Osteoblast (primary cell): Measurements from ENCODE around the gene ALS2. TPM values are rescaled to one million over a fixed set of nuclear protein-coding genes. Genes with fewer than 3 reads are reported as not detected.

Source experiments
- DNase-seq: peaks from one replicate; pipeline ENCODE4 v3.0.0; 2011; ENCODE audit warnings: low spot score, mixed read lengths; ENCODE audit not compliant: insufficient read length; ENCODE audit errors: missing footprints
- H2AFZ ChIP-seq: 2 replicates; pipeline ENCODE4 v1.6.0; 2011; ENCODE audit warnings: mild to moderate bottlenecking, low read length
- H3K27ac ChIP-seq: 2 replicates; pipeline ENCODE4 v1.5.1; 2011; ENCODE audit warnings: mild to moderate bottlenecking, low read depth, low read length, moderate library complexity
- H3K27me3 ChIP-seq: 2 replicates; pipeline ENCODE4 v1.6.0; 2012; ENCODE audit warnings: mild to moderate bottlenecking, control low read depth, inconsistent platforms, low read length, moderate library complexity; ENCODE audit not compliant: insufficient read depth
- H3K36me3 ChIP-seq: 2 replicates; pipeline ENCODE4 v1.5.1; 2011; ENCODE audit warnings: mild to moderate bottlenecking, low read length, control low read depth, moderate library complexity; ENCODE audit not compliant: insufficient read depth
- H3K4me1 ChIP-seq: 2 replicates; pipeline ENCODE4 v1.5.1; 2011; ENCODE audit warnings: mild to moderate bottlenecking, low read length, control low read depth, moderate library complexity; ENCODE audit not compliant: insufficient read depth
- H3K4me2 ChIP-seq: 2 replicates; pipeline ENCODE4 v1.6.0; 2011; ENCODE audit warnings: mild to moderate bottlenecking, low read length; ENCODE audit not compliant: insufficient read depth
- H3K4me3 ChIP-seq: fragments of 200-600 bp; sonication (generic); 3 replicates; pipeline ENCODE4 v1.5.1; 2012; ENCODE audit warnings: mild to moderate bottlenecking, low read length, inconsistent platforms; ENCODE audit not compliant: insufficient read depth
- H3K79me2 ChIP-seq: 2 replicates; pipeline ENCODE4 v1.6.0; 2012; ENCODE audit warnings: mild to moderate bottlenecking, low read length, control low read depth, inconsistent platforms; ENCODE audit not compliant: insufficient read depth
- H3K9me3 ChIP-seq: 2 replicates; pipeline ENCODE4 v1.5.1; 2011; ENCODE audit warnings: low read depth, low read length, control low read depth
- H4K20me1 ChIP-seq: 2 replicates; pipeline ENCODE4 v1.6.0; 2012; ENCODE audit warnings: mild to moderate bottlenecking, low read length, control low read depth; ENCODE audit not compliant: insufficient read depth
- total RNA-seq: library from RNA; depleted of rRNA; stranded (reverse); fragments of >200 nt; gene quantifications from 2 replicates; pipeline ENCODE4 v1.2.3, GENCODE V29; 2012
- TF ChIP-seq, protein P1 (sequence below): IDR thresholded peaks from 2 replicates; pipeline ENCODE4 v1.5.1; 2011; ENCODE audit warnings: mild to moderate bottlenecking, low read depth, low read length, moderate library complexity; ENCODE audit errors: extremely low read depth

Gene ALS2
- total RNA-seq, 1 donor = 39.1 TPM

DNA sequence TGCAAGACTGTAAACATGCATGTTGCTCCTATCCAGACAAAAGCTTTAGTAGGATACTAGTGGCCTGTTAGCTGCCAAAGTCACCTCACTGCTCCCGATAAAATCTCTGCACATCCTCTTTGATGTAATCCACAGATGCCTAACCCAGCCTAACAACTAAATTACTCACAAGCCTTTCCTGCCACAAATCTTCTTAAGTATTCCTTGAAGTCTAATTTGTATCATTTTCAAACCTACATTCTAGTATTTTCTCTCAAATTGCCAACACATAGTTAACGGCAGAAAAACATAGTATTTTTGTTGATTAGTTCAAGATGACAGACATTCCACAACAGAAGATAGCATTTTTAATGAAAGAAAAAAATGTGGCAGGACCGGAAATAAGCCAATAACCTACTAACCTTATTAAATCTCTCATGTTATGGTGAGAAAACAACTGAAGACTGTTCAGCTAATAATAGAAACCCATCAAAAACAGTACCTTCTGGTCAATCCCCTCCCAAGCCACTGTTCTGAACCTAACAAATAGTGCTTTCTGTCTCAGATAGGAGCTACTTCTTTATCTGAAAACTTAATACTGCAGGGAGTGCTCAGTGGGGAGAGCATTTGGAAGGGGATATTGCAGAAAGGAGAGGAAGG, 82.0 kb downstream of the ALS2 start, which contains the start of gene MPP4:
TSS of gene MPP4 (minus strand) at position 57 of the 639 bp plus-strand sequence. CDS start 4,690 bp downstream, outside the sequence.
- Histone ChIP-seq H3K27me3 (no peaks in the 10 kb centered on the region), H3K4me3 (peak within 1 kb of the TSS; percentile 21), H2AFZ (no peak within 1 kb of the TSS), H3K4me2 (peak within 1 kb of the TSS; percentile 69), H3K27ac (peak within 1 kb of the TSS; percentile 93), H3K79me2 (no peaks in the 10 kb centered on the region), H3K36me3 (peaks cover 23% of the 10 kb centered on the region), H3K4me1 (peaks cover 46% of the 10 kb centered on the region), H3K9me3 (no peaks in the 10 kb centered on the region), H4K20me1 (no peaks in the 10 kb centered on the region)
- DNase-seq = no peak
- TF ChIP-seq, protein P1, sequence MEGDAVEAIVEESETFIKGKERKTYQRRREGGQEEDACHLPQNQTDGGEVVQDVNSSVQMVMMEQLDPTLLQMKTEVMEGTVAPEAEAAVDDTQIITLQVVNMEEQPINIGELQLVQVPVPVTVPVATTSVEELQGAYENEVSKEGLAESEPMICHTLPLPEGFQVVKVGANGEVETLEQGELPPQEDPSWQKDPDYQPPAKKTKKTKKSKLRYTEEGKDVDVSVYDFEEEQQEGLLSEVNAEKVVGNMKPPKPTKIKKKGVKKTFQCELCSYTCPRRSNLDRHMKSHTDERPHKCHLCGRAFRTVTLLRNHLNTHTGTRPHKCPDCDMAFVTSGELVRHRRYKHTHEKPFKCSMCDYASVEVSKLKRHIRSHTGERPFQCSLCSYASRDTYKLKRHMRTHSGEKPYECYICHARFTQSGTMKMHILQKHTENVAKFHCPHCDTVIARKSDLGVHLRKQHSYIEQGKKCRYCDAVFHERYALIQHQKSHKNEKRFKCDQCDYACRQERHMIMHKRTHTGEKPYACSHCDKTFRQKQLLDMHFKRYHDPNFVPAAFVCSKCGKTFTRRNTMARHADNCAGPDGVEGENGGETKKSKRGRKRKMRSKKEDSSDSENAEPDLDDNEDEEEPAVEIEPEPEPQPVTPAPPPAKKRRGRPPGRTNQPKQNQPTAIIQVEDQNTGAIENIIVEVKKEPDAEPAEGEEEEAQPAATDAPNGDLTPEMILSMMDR = no peak

DNA sequence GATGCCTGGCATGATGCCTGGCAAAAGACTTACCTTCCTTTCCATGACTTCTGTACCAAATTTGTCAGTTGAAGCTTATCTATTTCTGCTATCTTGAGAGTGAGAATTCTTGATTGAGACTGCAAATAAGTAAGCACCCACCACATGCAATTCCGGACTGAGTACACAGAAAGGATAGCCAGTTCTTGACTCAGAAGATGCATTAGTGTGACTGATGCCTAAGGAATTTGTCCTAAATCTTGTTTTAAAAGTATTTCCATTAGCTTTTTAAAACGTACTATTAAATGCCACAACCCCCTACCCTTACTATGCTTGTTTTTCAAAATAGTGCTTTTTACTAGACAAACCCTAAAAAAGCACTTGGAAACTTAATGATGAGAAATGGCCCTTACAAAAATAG, 82.8 kb downstream of the ALS2 start:
- H3K9me3 ChIP-seq = no peaks in the 10 kb centered on the region
- H3K4me2 ChIP-seq = peak overlapping the region; percentile 69
- peak overlapping the region; percentile 21 for H3K4me3 ChIP-seq
- no peaks in the 10 kb centered on the region for H3K79me2 ChIP-seq
- DNase-seq = no peak
- H2AFZ ChIP-seq = no peak overlapping the region
- H3K36me3 ChIP-seq = peaks cover 20% of the 10 kb centered on the region
- H3K4me1 ChIP-seq = peaks cover 46% of the 10 kb centered on the region
- peak overlapping the region; percentile 93 for H3K27ac ChIP-seq
- H3K27me3 ChIP-seq = no peaks in the 10 kb centered on the region
- H4K20me1 ChIP-seq = no peaks in the 10 kb centered on the region
- TF ChIP-seq, protein P1 = no peak

DNA sequence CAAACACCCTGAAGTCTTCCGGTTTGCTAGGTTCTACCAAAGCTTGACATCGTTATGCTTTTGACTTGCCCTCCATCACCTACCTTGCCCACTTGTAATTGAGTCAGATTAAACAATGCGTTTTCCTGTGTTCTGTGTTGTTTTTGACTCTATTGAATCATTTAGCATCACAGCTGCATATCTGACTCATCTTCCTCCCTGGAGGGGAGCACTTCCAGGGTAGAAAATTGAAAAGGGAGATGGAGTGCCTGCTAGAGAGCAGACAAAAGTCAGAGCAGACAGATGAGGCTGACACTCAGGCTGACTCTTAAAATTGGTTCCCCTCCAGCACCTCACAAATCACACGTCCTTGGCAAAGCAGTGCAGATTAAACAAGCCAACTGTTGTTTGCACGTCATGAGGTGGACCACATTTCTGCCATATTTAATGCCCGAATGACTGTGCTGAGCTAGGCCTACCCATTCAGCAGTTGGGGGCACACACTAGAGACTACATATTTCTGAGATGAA, 84.5 kb downstream of the ALS2 start:
- Histone ChIP-seq H3K9me3 (no peaks in the 10 kb centered on the region), H4K20me1 (no peaks in the 10 kb centered on the region), H3K4me2 (peak overlapping the region; percentile 29), H3K36me3 (peaks cover 7% of the 10 kb centered on the region), H3K27ac (peak overlapping the region; percentile 93), H3K27me3 (no peaks in the 10 kb centered on the region), H3K4me3 (no peak overlapping the region), H3K4me1 (peaks cover 46% of the 10 kb centered on the region), H3K79me2 (no peaks in the 10 kb centered on the region), H2AFZ (no peak overlapping the region)
- TF ChIP-seq, protein P1 = no peak
- peak; percentile 77 for DNase-seq

DNA sequence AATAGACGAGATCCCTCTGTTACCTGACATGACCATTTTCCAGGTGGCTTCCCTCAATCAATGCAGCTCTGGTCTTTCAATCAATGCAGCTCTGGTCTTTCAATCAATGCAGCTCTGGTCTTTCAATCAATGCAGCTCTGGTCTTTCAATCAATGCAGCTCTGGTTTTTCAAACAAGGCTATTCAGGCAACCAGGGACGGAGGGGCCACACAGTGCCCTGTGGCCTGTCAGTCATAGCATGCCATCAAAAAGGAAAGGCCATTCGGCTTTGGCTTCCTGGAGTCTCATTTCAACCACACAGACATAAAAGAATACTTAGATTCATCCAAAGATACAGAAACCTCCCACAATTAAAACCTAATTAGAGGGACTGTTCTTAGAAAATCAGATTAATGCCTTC, 95.6 kb downstream of the ALS2 start:
- H3K27me3 ChIP-seq = no peaks in the 10 kb centered on the region
- H2AFZ ChIP-seq = no peak overlapping the region
- H3K4me3 ChIP-seq = no peak overlapping the region
- no peak for DNase-seq
- H4K20me1 ChIP-seq = no peaks in the 10 kb centered on the region
- H3K79me2 ChIP-seq = no peaks in the 10 kb centered on the region
- H3K4me2 ChIP-seq = no peak overlapping the region
- no peak overlapping the region for H3K27ac ChIP-seq
- TF ChIP-seq, protein P1 = no peak
- no peaks in the 10 kb centered on the region for H3K36me3 ChIP-seq
- no peaks in the 10 kb centered on the region for H3K9me3 ChIP-seq
- H3K4me1 ChIP-seq = no peaks in the 10 kb centered on the region
